ENCODE measurements around the gene ANGPTL2. TPM values are rescaled to one million over a fixed set of nuclear protein-coding genes. Genes with fewer than 3 reads are reported as not detected.

Gene ANGPTL2
- total RNA-seq, 4 donors from 2014 or later: 9.1 to 48.3 (median 12.1) TPM

- no peak for DNase-seq
- intact Hi-C loops (cut with DNase I; ENCODE audit: low total_unique reads): loop anchor here (10.0 kb wide), 1 partner anchor 334 kb away; the partner anchor contains the start of gene ZBTB43
Observed at GRCh38 chr9:127138444-127138843, 16.0 kb upstream of the ANGPTL2 start.

DNA sequence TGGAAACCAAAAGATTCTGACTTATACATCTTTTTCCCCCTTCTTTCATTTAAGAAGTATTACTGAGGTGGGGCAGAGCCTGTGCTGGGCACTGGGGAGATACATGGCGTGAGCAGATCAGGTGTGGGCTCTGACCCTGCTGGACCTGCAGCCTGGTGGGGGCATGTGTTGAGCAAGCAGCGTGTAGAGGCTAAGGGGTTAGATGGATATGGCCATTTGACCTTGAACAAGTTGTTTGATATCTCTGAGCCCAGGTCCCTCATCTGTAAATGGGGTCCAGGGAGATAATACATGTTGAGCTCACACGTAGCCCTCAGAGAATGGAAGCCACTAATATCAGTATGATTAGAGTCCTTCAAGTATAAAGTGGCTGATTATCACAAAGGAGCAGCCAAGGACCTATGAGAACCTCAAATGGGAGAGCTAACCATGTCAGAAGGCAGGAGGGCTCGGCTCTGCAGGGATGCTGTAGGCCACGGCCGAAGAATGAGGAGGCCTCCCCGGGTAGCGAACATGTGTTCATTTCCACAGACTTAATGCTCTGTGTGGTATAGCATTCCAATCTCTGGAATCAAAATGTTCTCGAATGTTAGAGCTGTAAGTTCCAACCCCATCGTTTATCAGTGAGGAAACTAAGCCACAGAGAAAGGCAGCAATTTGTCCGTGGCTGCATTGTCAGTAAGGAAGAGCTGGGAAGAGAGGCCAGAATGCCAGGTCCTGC, 15.4 kb upstream of the ANGPTL2 start:
- H3K4me3 ChIP-seq: no peak overlapping the region
- H3K4me1 ChIP-seq: peaks cover 60 to 68% of the 10 kb centered on the region in 2 donors
- DNase-seq: peak in 1 of 2 donors; percentile 1
- H3K27me3 ChIP-seq: no peaks in the 10 kb centered on the region
- TF ChIP-seq POLR2A (IDR thresholded peaks at IDR 0.05) (no peak), CTCF (IDR thresholded peaks at IDR 0.05 in 4 of 5, conservative IDR thresholded peaks at IDR 0.05 in 1 of 5) (no peak)
- no peaks in the 10 kb centered on the region for H3K9me3 ChIP-seq
- intact Hi-C loops (cut with DNase I; ENCODE audit: low total_unique reads) (loop anchor here (10.0 kb wide), 1 partner anchor 333 kb away; the partner anchor contains the start of gene ZBTB43), in situ Hi-C loops (cut with MboI; ENCODE audit: low sequenced_read_pairs in 4 of 4) (no loop called here)
- no peak for ATAC-seq
- peak overlapping the region in 3 of 4 donors; percentile 81 to 89 (median 82) for H3K27ac ChIP-seq
- no peaks in the 10 kb centered on the region for H3K36me3 ChIP-seq

More at GRCh38 chr9:127138444-127138843, 16.0 kb upstream of the ANGPTL2 start:
- no peak overlapping the region for H3K4me3 ChIP-seq
- H3K27me3 ChIP-seq: no peaks in the 10 kb centered on the region
- H3K4me1 ChIP-seq: peaks cover 55 to 62% of the 10 kb centered on the region in 2 donors
- H3K9me3 ChIP-seq: no peaks in the 10 kb centered on the region
- peak overlapping the region; percentile 68 to 89 (median 82) for H3K27ac ChIP-seq
- TF ChIP-seq CTCF (IDR thresholded peaks at IDR 0.05 in 4 of 5, conservative IDR thresholded peaks at IDR 0.05 in 1 of 5) (no peak), POLR2A (IDR thresholded peaks at IDR 0.05) (no peak)
- ATAC-seq: peak in 1 of 2 donors; percentile 22
- no peaks in the 10 kb centered on the region for H3K36me3 ChIP-seq
- in situ Hi-C loops (cut with MboI; ENCODE audit: low sequenced_read_pairs in 4 of 4): no loop called here

DNA sequence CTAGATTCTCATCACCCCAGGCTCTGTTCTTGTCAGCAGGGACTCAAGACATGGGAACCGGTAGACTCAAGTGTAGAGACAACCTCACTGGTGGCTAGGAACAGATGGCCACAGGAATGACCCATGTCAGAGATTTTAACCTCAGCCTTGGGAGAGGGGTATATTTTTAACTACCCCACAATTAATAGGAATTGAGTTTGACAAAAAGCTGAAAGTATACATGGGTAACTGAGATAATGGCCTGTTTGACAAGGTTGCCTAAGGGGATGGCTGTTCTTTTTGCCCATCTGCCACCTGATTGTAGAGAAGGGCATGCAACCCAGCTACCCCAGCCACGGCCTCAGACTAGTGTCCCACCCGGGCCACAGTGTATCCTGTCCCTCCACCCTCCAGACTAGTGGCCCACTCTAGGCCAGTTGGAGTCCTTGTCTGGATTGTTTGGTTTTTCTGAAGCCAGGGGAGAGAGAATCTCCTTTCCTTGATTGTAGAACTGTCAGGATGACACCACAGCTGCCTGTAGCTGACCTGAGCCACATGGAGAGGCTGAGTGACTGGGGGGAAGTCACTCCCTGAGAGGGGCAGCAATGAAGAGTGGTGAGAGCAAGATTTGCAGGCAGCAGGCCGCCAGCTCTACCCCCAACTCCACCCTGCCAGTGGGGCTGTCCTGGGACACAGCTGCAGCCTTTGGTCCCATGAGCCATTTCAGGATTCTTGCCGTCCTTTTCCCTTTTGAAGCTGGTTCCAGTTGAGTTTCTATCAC, 14.6 kb upstream of the ANGPTL2 start:
- peaks cover 67 to 76% of the 10 kb centered on the region in 2 donors for H3K4me1 ChIP-seq
- in situ Hi-C loops (cut with MboI; ENCODE audit: low sequenced_read_pairs in 4 of 4): no loop called here
- H3K27ac ChIP-seq: peak overlapping the region in 1 of 4 donors; percentile 89
- TF ChIP-seq POLR2A (IDR thresholded peaks at IDR 0.05) (no peak), CTCF (IDR thresholded peaks at IDR 0.05 in 4 of 5, conservative IDR thresholded peaks at IDR 0.05 in 1 of 5) (no peak)
- no peak overlapping the region for H3K4me3 ChIP-seq
- intact Hi-C loops (cut with DNase I; ENCODE audit: low total_unique reads): loop anchor here (10.0 kb wide), 1 partner anchor 332 kb away; the partner anchor contains the start of gene ZBTB43
- no peaks in the 10 kb centered on the region for H3K27me3 ChIP-seq
- DNase-seq (no peak), ATAC-seq (no peak)
- H3K36me3 ChIP-seq: no peaks in the 10 kb centered on the region
- no peaks in the 10 kb centered on the region for H3K9me3 ChIP-seq

GRCh38 chr9:127136081-127136879, 13.8 kb upstream of the ANGPTL2 start:
- in situ Hi-C loops (cut with MboI; ENCODE audit: low sequenced_read_pairs in 4 of 4): no loop called here
- intact Hi-C loops (cut with DNase I; ENCODE audit: low total_unique reads): loop anchor here (10.0 kb wide), 1 partner anchor 331 kb away; the partner anchor contains the start of gene ZBTB43
- H3K9me3 ChIP-seq: no peaks in the 10 kb centered on the region
- no peak overlapping the region for H3K4me3 ChIP-seq
- H3K4me1 ChIP-seq: peaks cover 75 to 82% of the 10 kb centered on the region in 2 donors
- H3K27me3 ChIP-seq: no peaks in the 10 kb centered on the region
- no peak for ATAC-seq
- no peaks in the 10 kb centered on the region for H3K36me3 ChIP-seq
- no peak for DNase-seq
- TF ChIP-seq POLR2A (IDR thresholded peaks at IDR 0.05): no peak
- no peak for TF ChIP-seq CTCF (IDR thresholded peaks at IDR 0.05 in 4 of 5, conservative IDR thresholded peaks at IDR 0.05 in 1 of 5)
- peak overlapping the region in 1 of 4 donors; percentile 98 for H3K27ac ChIP-seq

Measured in gastrocnemius medialis (tissue), 4 donors.